Endothelial cell of umbilical vein (primary cell): Measurements from ENCODE around the gene CADPS.

Experiments
- CTCF ChIP-seq, 2 donors: IDR thresholded peaks; 1 replicate in 1 of 2; 2 replicates in 1 of 2; pipeline ENCODE4 v1.5.1; 2011; ENCODE audit warnings: low read length in 2 of 2, mild to moderate bottlenecking in 2 of 2, moderate library complexity in 2 of 2, control low read depth in 1 of 2, inconsistent platforms in 1 of 2, low read depth in 1 of 2; ENCODE audit not compliant: insufficient read depth in 1 of 2; ENCODE audit errors: extremely low read depth in 1 of 2
- EZH2 ChIP-seq: IDR thresholded peaks from 2 replicates; pipeline ENCODE4 v1.6.1; 2012; ENCODE audit warnings: borderline replicate concordance, low read depth, mild to moderate bottlenecking, moderate library complexity, low read length, inconsistent platforms; ENCODE audit not compliant: severe bottlenecking
- FOS ChIP-seq: IDR thresholded peaks from 2 replicates; pipeline ENCODE4 v1.6.1; 2011; ENCODE audit warnings: mild to moderate bottlenecking, low read length, moderate library complexity, borderline replicate concordance; ENCODE audit not compliant: insufficient read depth
- GATA2 ChIP-seq: IDR thresholded peaks from 2 replicates; pipeline ENCODE4 v1.7.0; 2011; ENCODE audit warnings: low read depth, mild to moderate bottlenecking, moderate library complexity, mixed read lengths, low read length; ENCODE audit not compliant: insufficient read length, insufficient read depth
- JUN ChIP-seq: IDR thresholded peaks from 2 replicates; pipeline ENCODE4 v1.6.1; 2011; ENCODE audit warnings: borderline replicate concordance, low read depth; ENCODE audit not compliant: insufficient read length, insufficient read depth
- MYC ChIP-seq: IDR thresholded peaks from one replicate; pipeline ENCODE4 v1.6.1; 2011; ENCODE audit warnings: mild to moderate bottlenecking, low read depth, low read length
- POLR2A ChIP-seq: IDR thresholded peaks from 2 replicates; pipeline ENCODE4 v1.6.1; 2012; ENCODE audit warnings: low read depth, mild to moderate bottlenecking, control low read depth, low read length
- POLR2AphosphoS5 ChIP-seq: IDR thresholded peaks from 2 replicates; pipeline ENCODE4 v1.6.1; 2012; ENCODE audit warnings: low read depth, mild to moderate bottlenecking, control low read depth, low read length, moderate library complexity; ENCODE audit not compliant: insufficient read depth
- TF ChIP-seq, protein P1 (sequence below): IDR thresholded peaks from 2 replicates; pipeline ENCODE4 v1.6.1; 2011; ENCODE audit not compliant: insufficient read depth, insufficient read length

DNA sequence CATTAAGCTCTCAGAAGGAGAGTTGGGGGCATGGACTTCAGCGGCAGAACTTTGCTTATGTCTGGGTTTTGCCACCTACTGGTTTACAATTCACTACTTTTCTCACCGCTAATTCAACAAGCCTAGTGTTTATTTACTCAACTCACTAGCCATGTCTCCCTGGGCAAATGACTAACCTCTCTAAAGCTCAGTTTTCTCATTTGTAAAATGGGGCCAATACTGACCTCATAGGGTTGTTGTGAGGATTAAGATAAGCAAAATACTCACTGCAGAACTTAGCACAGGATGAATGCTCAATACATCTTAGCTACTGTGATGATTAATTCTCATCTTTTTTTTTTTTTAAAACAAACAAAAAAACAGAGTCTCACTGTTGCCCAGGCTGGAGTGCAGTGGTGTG lies 106.3 kb downstream of the CADPS start:
- TF ChIP-seq CTCF (IDR thresholded peaks at IDR 0.05; ENCODE audit: extremely low read depth in 1 of 2, insufficient read depth in 1 of 2, low read depth in 1 of 2, low read length in 2 of 2) (no peak), EZH2 (no peak), JUN (no peak), POLR2A (no peak), MYC (no peak), POLR2AphosphoS5 (no peak), GATA2 (no peak), FOS (no peak)
- TF ChIP-seq, protein P1, sequence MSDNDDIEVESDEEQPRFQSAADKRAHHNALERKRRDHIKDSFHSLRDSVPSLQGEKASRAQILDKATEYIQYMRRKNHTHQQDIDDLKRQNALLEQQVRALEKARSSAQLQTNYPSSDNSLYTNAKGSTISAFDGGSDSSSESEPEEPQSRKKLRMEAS = no peak
